Progenitor cell of endocrine pancreas (in vitro differentiated cells): ENCODE measurements around the gene VMP1. TPM values are rescaled to one million over a fixed set of nuclear protein-coding genes. Genes with fewer than 3 reads are reported as not detected.
"Not testable (repeated sequence)": the region's sequence is repeated elsewhere in the genome, so short reads cannot be mapped to it uniquely, and the experiment has no call there.

Experiments used
- DNase-seq: peaks from one replicate; pipeline ENCODE4 v3.0.0; 2021; ENCODE audit warnings: low spot score; ENCODE audit not compliant: unreplicated experiment
- H3K27ac Mint-ChIP-seq: 2 replicates; pipeline ENCODE4 v1.8.0; 2021; ENCODE audit warnings: mild to moderate bottlenecking, moderate library complexity, mixed read lengths
- H3K27me3 Mint-ChIP-seq: 2 replicates; pipeline ENCODE4 v1.8.0; 2021; ENCODE audit warnings: mixed read lengths
- H3K36me3 Mint-ChIP-seq: 2 replicates; pipeline ENCODE4 v1.8.0; 2022; ENCODE audit warnings: mixed read lengths; ENCODE audit not compliant: insufficient read depth
- H3K4me1 Mint-ChIP-seq: 2 replicates; pipeline ENCODE4 v1.8.0; 2021; ENCODE audit warnings: low read depth, mixed read lengths
- H3K4me3 Mint-ChIP-seq: 2 replicates; pipeline ENCODE4 v1.8.0; 2021; ENCODE audit warnings: low read depth, mild to moderate bottlenecking, moderate library complexity, mixed read lengths
- H3K9me3 Mint-ChIP-seq: 2 replicates; pipeline ENCODE4 v1.8.0; 2021; ENCODE audit warnings: low read depth, mixed read lengths
- total RNA-seq: library from RNA; stranded (reverse); gene quantifications from 2 replicates; pipeline ENCODE4 v1.2.1, GENCODE V29; 2021
- TF ChIP-seq, protein P1 (sequence below): fragments of 200-600 bp; sonication (generic); IDR thresholded peaks from one replicate; pipeline ENCODE4 v1.5.0; 2021; ENCODE audit warnings: antibody characterized with exemption, mild to moderate bottlenecking; ENCODE audit not compliant: unreplicated experiment

VMP1 gene
- total RNA-seq, 1 donor from 2014 or later, result 162 TPM

DNA sequence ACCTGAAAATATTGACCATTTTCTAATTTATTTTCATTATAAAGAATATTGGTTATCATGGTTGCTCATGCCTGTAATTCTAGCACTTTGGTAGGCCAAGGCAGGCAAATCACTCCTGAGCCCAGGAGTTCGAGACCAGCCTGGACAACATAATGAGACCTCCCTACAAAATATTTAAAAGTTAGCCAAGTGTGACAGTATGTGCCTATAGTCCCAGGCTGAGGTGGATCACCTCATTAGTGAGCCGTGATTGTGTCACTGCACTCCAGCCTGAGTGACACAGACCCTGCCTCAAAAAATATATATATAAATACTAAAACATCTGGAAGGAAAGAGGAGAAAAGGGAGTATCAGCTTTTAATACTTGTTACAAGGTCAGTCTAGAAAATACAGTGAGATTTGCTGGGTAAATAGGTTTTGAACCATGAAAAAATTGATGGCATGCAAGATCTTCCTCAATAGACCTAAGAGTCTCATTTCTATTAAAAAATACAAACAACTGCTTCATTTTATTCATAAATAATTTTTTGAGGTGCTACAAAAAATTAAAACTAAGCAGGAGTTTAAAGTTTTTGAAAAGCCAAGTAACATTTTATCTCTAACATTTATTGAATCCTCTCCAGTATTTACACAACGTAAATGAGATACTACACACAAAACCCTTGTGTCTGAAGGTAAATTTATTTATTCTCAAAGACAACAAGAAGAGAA is 137.6 kb downstream of the VMP1 start:
- no peak overlapping the region for H3K4me3 Mint-ChIP-seq
- H3K36me3 Mint-ChIP-seq, result peaks cover 24% of the 10 kb centered on the region
- TF ChIP-seq, protein P1, sequence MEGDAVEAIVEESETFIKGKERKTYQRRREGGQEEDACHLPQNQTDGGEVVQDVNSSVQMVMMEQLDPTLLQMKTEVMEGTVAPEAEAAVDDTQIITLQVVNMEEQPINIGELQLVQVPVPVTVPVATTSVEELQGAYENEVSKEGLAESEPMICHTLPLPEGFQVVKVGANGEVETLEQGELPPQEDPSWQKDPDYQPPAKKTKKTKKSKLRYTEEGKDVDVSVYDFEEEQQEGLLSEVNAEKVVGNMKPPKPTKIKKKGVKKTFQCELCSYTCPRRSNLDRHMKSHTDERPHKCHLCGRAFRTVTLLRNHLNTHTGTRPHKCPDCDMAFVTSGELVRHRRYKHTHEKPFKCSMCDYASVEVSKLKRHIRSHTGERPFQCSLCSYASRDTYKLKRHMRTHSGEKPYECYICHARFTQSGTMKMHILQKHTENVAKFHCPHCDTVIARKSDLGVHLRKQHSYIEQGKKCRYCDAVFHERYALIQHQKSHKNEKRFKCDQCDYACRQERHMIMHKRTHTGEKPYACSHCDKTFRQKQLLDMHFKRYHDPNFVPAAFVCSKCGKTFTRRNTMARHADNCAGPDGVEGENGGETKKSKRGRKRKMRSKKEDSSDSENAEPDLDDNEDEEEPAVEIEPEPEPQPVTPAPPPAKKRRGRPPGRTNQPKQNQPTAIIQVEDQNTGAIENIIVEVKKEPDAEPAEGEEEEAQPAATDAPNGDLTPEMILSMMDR, result no peak
- H3K27me3 Mint-ChIP-seq, result no peaks in the 10 kb centered on the region
- no peak for DNase-seq
- peak overlapping the region; percentile 93 for H3K27ac Mint-ChIP-seq
- H3K4me1 Mint-ChIP-seq, result peaks cover 56% of the 10 kb centered on the region
- no peaks in the 10 kb centered on the region for H3K9me3 Mint-ChIP-seq

- peaks cover 49% of the 10 kb centered on the region for H3K4me1 Mint-ChIP-seq
- DNase-seq, result no peak
- no peaks in the 10 kb centered on the region for H3K27me3 Mint-ChIP-seq
- TF ChIP-seq, protein P1, result no peak
- H3K36me3 Mint-ChIP-seq, result peaks cover 18% of the 10 kb centered on the region
- H3K9me3 Mint-ChIP-seq, result no peaks in the 10 kb centered on the region
- H3K4me3 Mint-ChIP-seq, result no peak overlapping the region
- peak overlapping the region; percentile 93 for H3K27ac Mint-ChIP-seq
These were observed 138.3 kb downstream of the VMP1 start for GRCh38 chr17:59845595-59846393.

- H3K36me3 Mint-ChIP-seq, result peaks cover 10% of the 10 kb centered on the region
- no peaks in the 10 kb centered on the region for H3K9me3 Mint-ChIP-seq
- TF ChIP-seq, protein P1, result no peak
- H3K27ac Mint-ChIP-seq, result peak overlapping the region; percentile 91
- no peaks in the 10 kb centered on the region for H3K27me3 Mint-ChIP-seq
- H3K4me1 Mint-ChIP-seq, result peaks cover 42% of the 10 kb centered on the region
- no peak overlapping the region for H3K4me3 Mint-ChIP-seq
- no peak for DNase-seq
These were observed 139.1 kb downstream of the VMP1 start for GRCh38 chr17:59846394-59847165.

- Mint-ChIP-seq H3K4me1 (peaks cover 57% of the 10 kb centered on the region), H3K4me3 (no peak overlapping the region), H3K36me3 (no peaks in the 10 kb centered on the region), H3K9me3 (no peaks in the 10 kb centered on the region), H3K27ac (peak overlapping the region; percentile 92), H3K27me3 (no peaks in the 10 kb centered on the region)
- DNase-seq, result no peak
- TF ChIP-seq, protein P1, result no peak
These were observed 140.9 kb downstream of the VMP1 start for GRCh38 chr17:59848385-59848668.

GRCh38 chr17:59848778-59849177 is 141.3 kb downstream of the VMP1 start:
- TF ChIP-seq, protein P1, result no peak
- Mint-ChIP-seq H3K4me1 (peaks cover 59% of the 10 kb centered on the region), H3K9me3 (no peaks in the 10 kb centered on the region), H3K27me3 (no peaks in the 10 kb centered on the region), H3K27ac (peak overlapping the region; percentile 83), H3K4me3 (no peak overlapping the region), H3K36me3 (no peaks in the 10 kb centered on the region)
- no peak for DNase-seq

DNA sequence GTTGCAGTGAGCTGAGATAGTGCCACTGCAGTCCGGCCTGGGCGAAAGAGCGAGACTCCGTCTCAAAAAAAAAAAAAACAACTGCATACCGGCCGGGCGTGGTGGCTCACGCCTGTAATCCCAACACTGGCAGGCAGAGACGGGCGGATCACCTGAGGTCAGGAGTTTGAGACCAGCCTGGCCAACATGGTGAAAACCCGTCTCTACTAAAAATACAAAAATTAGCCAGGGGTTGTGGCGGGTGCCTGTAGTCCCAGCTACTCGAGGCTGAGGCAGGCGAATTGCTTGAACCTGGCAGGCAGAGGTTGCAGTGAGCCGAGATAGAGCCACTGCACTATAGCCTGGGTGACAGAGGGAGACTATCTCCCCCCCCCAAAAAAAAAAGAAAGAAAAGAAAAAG is 142.9 kb downstream of the VMP1 start:
- H3K4me3 Mint-ChIP-seq, H3K36me3 Mint-ChIP-seq, H3K9me3 Mint-ChIP-seq, H3K27me3 Mint-ChIP-seq, DNase-seq: not testable (repeated sequence)
- Mint-ChIP-seq H3K4me1 (peaks cover 56% of the 10 kb centered on the region), H3K27ac (peak overlapping the region; percentile 79)
